ENCODE results near the gene PAGR1. TPM values are rescaled to one million over a fixed set of nuclear protein-coding genes. Genes with fewer than 3 reads are reported as not detected.

PAGR1 gene
- total and polyA plus RNA-seq, 9 of the 15 experiments (the other 6 are each of a cell fraction or from before 2014, with no cell fraction given): 1.4 to 58.2 (median 16.8) TPM

GRCh38 chr16:29811170-29811895 is 4.6 kb upstream of the PAGR1 start (continued):
- no peak for TF ChIP-seq ZMIZ1 (IDR thresholded peaks at IDR 0.05; ENCODE audit: low read depth in 2 of 2, low read length in 2 of 2)
- no peak for TF ChIP-seq EP300 (IDR thresholded peaks at IDR 0.05; ENCODE audit: low read length)
- TF ChIP-seq BMI1 (IDR thresholded peaks at IDR 0.05; ENCODE audit: low read length): no peak
- TF ChIP-seq SIN3B (IDR thresholded peaks at IDR 0.05; ENCODE audit: low read depth): no peak
- no peak for TF ChIP-seq NKRF (IDR thresholded peaks at IDR 0.05; ENCODE audit: borderline replicate concordance)
- no peak for TF ChIP-seq CREB1 (IDR thresholded peaks at IDR 0.05)
- TF ChIP-seq CREB1 (CRISPR knock-in tag; IDR thresholded peaks at IDR 0.05): no peak
- no peak for TF ChIP-seq GTF2F1 (IDR thresholded peaks at IDR 0.05; ENCODE audit: low read depth, low read length)
- peak; percentile 27 for TF ChIP-seq NFYB (IDR thresholded peaks at IDR 0.05; ENCODE audit: extremely low read depth, insufficient read length)
- no peak for TF ChIP-seq KAT8 (IDR thresholded peaks at IDR 0.05; ENCODE audit: low read depth)
- TF ChIP-seq ZSCAN29 (IDR thresholded peaks at IDR 0.05): no peak
- TF ChIP-seq ZNF184 (CRISPR knock-in tag; IDR thresholded peaks at IDR 0.05): no peak
- TF ChIP-seq SMC3 (conservative IDR thresholded peaks at IDR 0.05; ENCODE audit: insufficient read depth, low read depth, low read length): 0 out of 2 replicates have a peak, but pooled peaks have one; percentile 4
- peak; percentile 79 for TF ChIP-seq SP1 (CRISPR knock-in tag; IDR thresholded peaks at IDR 0.05)
- TF ChIP-seq ZBTB7A (IDR thresholded peaks at IDR 0.05; ENCODE audit: borderline replicate concordance, control insufficient read depth, low read depth, low read length): peak; percentile 53; the same call in 1 of the 2 replicates
- peak; percentile 20; the same call in 1 of the 2 replicates for TF ChIP-seq ZNF740 (CRISPR knock-in tag; IDR thresholded peaks at IDR 0.05)
- no peak for TF ChIP-seq ZNF740 (tag; IDR thresholded peaks at IDR 0.05)
- no peak for TF ChIP-seq YBX1 (IDR thresholded peaks at IDR 0.05)
- TF ChIP-seq YY1 (IDR thresholded peaks at IDR 0.05; ENCODE audit: borderline replicate concordance in 1 of 3, control insufficient read depth in 1 of 3, extremely low read depth in 1 of 3, insufficient read depth in 3 of 3, insufficient read length in 1 of 3, insufficient replicate concordance in 2 of 3, low read depth in 1 of 3, low read length in 2 of 3): peak in 2 of 3 experiments; percentile 54 to 72
- TF ChIP-seq THRA (IDR thresholded peaks at IDR 0.05): no peak
- TF ChIP-seq ZNF134 (CRISPR knock-in tag; conservative IDR thresholded peaks at IDR 0.05): no peak

Data from K562 (cell line).